ENCODE results near the gene DUSP10. TPM values are rescaled to one million over a fixed set of nuclear protein-coding genes. Genes with fewer than 3 reads are reported as not detected.

DUSP10 gene
- total RNA-seq, 4 donors from 2014 or later, result 1.4 to 11.6 (median 4.4) TPM

DNA sequence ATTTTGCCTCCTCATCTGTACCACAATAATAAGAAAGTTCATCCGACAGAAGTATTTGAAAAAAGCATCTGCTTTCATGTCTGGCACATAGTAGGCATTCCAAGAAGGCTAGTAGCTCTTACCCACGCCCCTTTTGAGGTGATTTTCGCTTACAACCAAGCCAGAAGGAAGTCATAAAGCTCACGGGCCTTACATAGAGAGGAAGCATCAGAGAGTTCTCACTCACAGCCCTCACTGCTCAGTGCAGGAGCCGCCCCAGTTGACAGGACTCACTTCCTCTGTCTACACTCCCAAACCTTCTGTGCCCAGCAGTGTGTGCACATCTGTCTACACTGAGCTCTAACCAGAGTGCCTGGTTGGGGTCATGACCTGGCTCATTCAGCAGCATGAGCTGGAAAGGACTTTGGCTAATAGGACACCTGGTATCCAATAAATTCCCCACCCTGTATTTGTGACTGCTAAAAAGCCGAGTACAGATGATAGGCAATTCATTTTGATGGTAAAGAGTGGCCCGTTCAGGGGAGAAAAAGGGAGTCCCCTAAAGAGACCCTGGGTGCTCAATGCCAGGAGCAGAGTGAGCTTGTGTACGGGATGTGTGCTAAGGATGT, 36.8 kb upstream of the DUSP10 start:
- DNase-seq, result peak in 2 of 3 donors; percentile 66 to 78
- H3K27me3 ChIP-seq, result no peaks in the 10 kb centered on the region
- H3K4me1 ChIP-seq, result peaks cover 0 to 12% (median 2%) of the 10 kb centered on the region in 4 donors
- H3K4me3 ChIP-seq, result no peak overlapping the region
- TF ChIP-seq, protein P1, sequence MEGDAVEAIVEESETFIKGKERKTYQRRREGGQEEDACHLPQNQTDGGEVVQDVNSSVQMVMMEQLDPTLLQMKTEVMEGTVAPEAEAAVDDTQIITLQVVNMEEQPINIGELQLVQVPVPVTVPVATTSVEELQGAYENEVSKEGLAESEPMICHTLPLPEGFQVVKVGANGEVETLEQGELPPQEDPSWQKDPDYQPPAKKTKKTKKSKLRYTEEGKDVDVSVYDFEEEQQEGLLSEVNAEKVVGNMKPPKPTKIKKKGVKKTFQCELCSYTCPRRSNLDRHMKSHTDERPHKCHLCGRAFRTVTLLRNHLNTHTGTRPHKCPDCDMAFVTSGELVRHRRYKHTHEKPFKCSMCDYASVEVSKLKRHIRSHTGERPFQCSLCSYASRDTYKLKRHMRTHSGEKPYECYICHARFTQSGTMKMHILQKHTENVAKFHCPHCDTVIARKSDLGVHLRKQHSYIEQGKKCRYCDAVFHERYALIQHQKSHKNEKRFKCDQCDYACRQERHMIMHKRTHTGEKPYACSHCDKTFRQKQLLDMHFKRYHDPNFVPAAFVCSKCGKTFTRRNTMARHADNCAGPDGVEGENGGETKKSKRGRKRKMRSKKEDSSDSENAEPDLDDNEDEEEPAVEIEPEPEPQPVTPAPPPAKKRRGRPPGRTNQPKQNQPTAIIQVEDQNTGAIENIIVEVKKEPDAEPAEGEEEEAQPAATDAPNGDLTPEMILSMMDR (IDR thresholded peaks at IDR 0.05), result no peak
- no peak for TF ChIP-seq POLR2A (IDR thresholded peaks at IDR 0.05)
- no peaks in the 10 kb centered on the region for H3K9me3 ChIP-seq
- H3K36me3 ChIP-seq, result no peaks in the 10 kb centered on the region
- peak overlapping the region in 3 of 4 donors; percentile 21 to 63 (median 38) for H3K27ac ChIP-seq

DNA sequence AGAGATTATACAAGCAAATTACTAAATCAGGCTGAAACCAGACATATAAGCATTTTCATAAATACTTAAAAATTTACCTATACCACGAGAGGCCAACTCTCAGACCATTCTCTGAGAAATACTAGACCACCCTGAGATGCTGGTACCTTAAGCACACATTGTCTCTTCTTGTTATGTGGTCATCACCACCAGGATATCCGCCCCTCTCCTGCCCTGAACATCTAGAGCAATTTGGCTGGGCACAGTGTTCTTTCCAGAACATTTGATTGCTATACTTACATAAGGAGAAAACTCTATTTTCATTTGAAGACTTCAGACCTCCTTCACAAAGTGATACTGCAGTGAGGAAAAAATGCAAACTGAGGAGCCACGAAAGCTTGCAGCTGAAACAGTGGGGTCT, 36.2 kb upstream of the DUSP10 start:
- H3K27ac ChIP-seq, result peak overlapping the region in 3 of 4 donors; percentile 21 to 63 (median 38)
- no peaks in the 10 kb centered on the region for H3K9me3 ChIP-seq
- H3K36me3 ChIP-seq, result no peaks in the 10 kb centered on the region
- no peaks in the 10 kb centered on the region for H3K27me3 ChIP-seq
- DNase-seq, result no peak
- no peak overlapping the region for H3K4me3 ChIP-seq
- peaks cover 0 to 12% (median 2%) of the 10 kb centered on the region in 4 donors for H3K4me1 ChIP-seq
- no peak for TF ChIP-seq POLR2A (IDR thresholded peaks at IDR 0.05)
- TF ChIP-seq, protein P1 (IDR thresholded peaks at IDR 0.05), result no peak

DNA sequence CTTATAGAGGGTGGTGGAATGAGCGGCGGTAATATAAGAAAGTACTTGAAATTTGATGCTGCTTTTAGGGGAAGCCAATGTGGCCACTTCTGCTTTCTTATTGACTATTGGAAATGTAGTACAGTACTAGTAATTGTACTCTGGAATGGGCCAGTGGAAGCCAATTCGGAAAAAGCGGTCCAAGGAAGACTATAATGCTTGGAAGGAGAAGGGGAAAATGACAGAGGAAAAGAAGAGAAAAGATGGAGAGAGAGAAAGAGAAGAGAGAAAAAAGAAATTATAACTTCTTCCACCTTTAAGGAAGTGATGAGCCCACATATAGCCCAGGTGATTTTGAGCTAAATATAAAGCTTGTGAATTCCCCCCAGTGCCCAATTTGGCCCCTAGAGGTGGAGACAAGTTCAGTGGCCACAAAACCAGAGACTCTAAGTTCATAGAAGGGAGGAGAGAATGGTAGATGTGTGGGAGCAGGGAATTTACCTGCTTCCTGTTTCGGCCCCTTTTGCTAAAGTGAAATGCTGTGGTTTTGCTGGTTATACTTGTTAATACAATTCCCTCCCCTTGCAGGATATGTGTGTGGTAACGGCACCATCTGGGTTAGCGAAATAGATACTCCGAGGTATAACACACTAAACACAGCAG, 35.7 kb upstream of the DUSP10 start:
- Histone ChIP-seq H3K36me3 (no peaks in the 10 kb centered on the region), H3K9me3 (no peaks in the 10 kb centered on the region), H3K4me1 (peaks cover 0 to 12% (median 2%) of the 10 kb centered on the region in 4 donors), H3K4me3 (no peak overlapping the region), H3K27ac (peak overlapping the region in 2 of 4 donors; percentile 21 to 63), H3K27me3 (no peaks in the 10 kb centered on the region)
- peak in 2 of 3 donors; percentile 59 to 64 for DNase-seq
- TF ChIP-seq, protein P1 (IDR thresholded peaks at IDR 0.05), result no peak
- no peak for TF ChIP-seq POLR2A (IDR thresholded peaks at IDR 0.05)

DNA sequence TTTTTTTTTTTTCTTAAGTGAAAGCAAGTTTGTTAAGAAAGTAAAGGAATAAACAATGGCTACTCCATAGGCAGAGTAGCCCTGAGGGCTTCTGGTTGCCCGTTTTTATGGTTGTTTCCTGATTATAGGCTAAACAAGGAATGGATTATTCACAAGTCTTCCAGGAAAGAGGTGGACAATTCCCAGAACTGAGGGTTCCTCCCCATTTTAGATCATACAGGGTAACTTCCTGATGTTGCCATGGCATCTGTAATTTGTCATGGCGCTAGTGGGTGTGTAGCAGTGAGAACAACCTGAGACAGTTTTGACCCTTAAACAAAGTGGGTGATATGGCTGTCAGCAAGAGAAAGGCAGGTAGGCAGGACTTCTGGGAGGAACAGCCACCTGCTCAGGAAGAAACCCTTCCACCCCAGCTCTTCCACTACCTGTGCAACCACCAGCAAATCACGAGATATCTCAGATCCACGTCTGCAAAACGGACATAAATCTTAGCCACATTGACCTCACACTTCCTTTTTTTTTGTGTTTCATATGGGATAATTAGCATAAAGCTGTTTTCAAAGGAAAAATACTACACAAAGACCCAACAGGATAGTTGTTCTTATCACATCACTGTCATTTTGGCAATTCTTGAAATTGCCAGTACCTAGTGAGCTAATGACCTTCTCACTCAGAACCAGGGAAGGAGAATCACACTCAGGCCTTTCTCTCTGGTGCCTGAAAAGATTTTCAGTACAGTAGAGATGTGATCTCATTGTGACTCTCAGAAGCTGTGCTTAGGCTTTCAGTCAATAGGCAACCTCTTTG, 34.8 kb upstream of the DUSP10 start:
- TF ChIP-seq POLR2A (IDR thresholded peaks at IDR 0.05), result no peak
- TF ChIP-seq, protein P1 (IDR thresholded peaks at IDR 0.05), result no peak
- Histone ChIP-seq H3K27me3 (no peaks in the 10 kb centered on the region), H3K4me1 (peaks cover 0 to 12% (median 2%) of the 10 kb centered on the region in 4 donors), H3K9me3 (no peaks in the 10 kb centered on the region), H3K36me3 (no peaks in the 10 kb centered on the region), H3K4me3 (no peak overlapping the region), H3K27ac (peak overlapping the region in 1 of 4 donors; percentile 63)
- peak in 1 of 3 donors; percentile 54 for DNase-seq

DNA sequence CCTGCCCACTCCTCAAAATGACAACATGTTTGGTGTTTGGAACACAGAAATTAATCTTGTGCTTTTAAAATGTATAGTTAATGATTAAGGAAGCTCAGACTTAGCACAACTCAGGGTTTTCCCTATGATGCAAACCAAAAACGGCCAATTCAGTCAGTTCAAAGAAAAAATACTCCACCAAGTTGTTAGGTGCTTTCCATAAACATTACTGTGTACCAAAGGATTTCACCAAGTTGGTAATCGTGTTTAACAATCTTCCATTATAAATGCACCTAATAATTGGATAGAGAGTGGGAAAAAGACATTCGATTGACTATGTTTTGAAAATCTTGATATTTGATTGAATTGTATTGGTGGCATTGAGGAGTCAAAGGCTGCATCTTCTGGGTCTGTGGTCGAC, 33.3 kb upstream of the DUSP10 start:
- Histone ChIP-seq H3K9me3 (no peaks in the 10 kb centered on the region), H3K4me3 (no peak overlapping the region), H3K27ac (no peak overlapping the region), H3K27me3 (no peaks in the 10 kb centered on the region), H3K36me3 (no peaks in the 10 kb centered on the region), H3K4me1 (peaks cover 0 to 12% (median 2%) of the 10 kb centered on the region in 4 donors)
- TF ChIP-seq, protein P1 (IDR thresholded peaks at IDR 0.05), result no peak
- no peak for TF ChIP-seq POLR2A (IDR thresholded peaks at IDR 0.05)
- no peak for DNase-seq

Measured in Peyer's patch (tissue), 4 donors.